Measurements from ENCODE around the gene XPR1.

Gene XPR1

DNA sequence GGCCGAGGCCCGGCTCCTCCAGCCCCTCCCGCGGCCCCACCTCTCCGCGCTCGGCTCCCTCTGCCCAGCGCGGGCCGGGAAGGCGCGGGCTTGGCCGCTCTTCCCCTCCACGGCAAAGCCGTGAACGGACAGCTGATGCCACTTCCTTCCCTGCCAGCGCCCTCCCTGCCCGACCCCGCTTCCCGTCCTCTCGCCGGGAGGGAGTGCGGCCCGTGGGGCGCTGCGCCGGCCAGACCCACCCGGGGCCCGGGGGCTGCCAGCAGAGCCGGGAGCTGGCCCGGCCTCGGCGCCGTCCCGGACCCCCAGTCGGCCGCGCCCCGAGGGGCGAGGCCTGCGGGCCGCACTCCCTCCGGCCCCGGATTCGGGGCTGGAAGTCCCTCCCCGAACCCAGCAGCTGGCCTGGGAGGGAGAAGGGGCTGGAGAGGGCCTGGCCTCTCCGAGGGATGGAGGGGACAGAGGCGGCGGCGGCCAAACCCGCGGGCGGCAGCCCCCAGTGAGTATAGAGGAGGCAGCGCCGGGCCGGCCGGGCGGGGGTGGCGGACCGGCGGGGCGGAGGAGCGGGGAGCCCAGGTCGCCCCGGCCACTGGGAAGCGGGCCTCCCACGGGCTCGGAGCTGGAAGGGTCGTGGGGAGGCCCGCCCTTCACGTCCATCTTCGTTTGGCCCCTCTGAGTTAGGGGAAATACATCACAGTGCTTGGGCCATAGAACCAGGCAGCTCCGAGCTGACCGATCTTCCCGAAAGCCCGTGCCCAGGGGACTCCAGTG lies 281.2 kb downstream of the XPR1 start, which contains the start of gene KIAA1614:
Gene KIAA1614, plus strand, starts transcription at position 97 of the 765 bp plus-strand sequence. Its CDS starts 347 bp downstream, at position 444.
- H3K9me3 ChIP-seq, result no peaks in the 10 kb centered on the region
- TF ChIP-seq CTCF (IDR thresholded peaks at IDR 0.05; ENCODE audit: low read depth, low read length), result no peak
- H3K27me3 ChIP-seq, result no peaks in the 10 kb centered on the region
- no peak for DNase-seq
- no peaks in the 10 kb centered on the region for H3K36me3 ChIP-seq
- no peaks in the 10 kb centered on the region; the same call in 1 of the 2 replicates for H3K4me1 ChIP-seq
- no peak within 1 kb of the TSS for H3K4me3 ChIP-seq (ENCODE audit: low read depth, low read length)

- Histone ChIP-seq H3K27me3 (no peaks in the 10 kb centered on the region), H3K9me3 (no peaks in the 10 kb centered on the region), H3K36me3 (no peaks in the 10 kb centered on the region), H3K4me1 (no peaks in the 10 kb centered on the region; the same call in 1 of the 2 replicates), H3K4me3 (ENCODE audit: low read depth, low read length) (no peak overlapping the region)
- no peak for TF ChIP-seq CTCF (IDR thresholded peaks at IDR 0.05; ENCODE audit: low read depth, low read length)
- DNase-seq, result no peak
These were observed 283.7 kb downstream of the XPR1 start for GRCh38 chr1:180915426-180915965.

GRCh38 chr1:180916012-180916770 lies 284.4 kb downstream of the XPR1 start:
- no peaks in the 10 kb centered on the region; the same call in 1 of the 2 replicates for H3K4me1 ChIP-seq
- no peak overlapping the region for H3K4me3 ChIP-seq (ENCODE audit: low read depth, low read length)
- no peaks in the 10 kb centered on the region for H3K9me3 ChIP-seq
- H3K27me3 ChIP-seq, result no peaks in the 10 kb centered on the region
- no peaks in the 10 kb centered on the region for H3K36me3 ChIP-seq
- no peak for DNase-seq
- TF ChIP-seq CTCF (IDR thresholded peaks at IDR 0.05; ENCODE audit: low read depth, low read length), result no peak

- TF ChIP-seq CTCF (IDR thresholded peaks at IDR 0.05; ENCODE audit: low read depth, low read length), result no peak
- H3K4me1 ChIP-seq, result no peaks in the 10 kb centered on the region; the same call in 1 of the 2 replicates
- DNase-seq, result no peak
These were observed 284.9 kb downstream of the XPR1 start for GRCh38 chr1:180916771-180917170.

DNA sequence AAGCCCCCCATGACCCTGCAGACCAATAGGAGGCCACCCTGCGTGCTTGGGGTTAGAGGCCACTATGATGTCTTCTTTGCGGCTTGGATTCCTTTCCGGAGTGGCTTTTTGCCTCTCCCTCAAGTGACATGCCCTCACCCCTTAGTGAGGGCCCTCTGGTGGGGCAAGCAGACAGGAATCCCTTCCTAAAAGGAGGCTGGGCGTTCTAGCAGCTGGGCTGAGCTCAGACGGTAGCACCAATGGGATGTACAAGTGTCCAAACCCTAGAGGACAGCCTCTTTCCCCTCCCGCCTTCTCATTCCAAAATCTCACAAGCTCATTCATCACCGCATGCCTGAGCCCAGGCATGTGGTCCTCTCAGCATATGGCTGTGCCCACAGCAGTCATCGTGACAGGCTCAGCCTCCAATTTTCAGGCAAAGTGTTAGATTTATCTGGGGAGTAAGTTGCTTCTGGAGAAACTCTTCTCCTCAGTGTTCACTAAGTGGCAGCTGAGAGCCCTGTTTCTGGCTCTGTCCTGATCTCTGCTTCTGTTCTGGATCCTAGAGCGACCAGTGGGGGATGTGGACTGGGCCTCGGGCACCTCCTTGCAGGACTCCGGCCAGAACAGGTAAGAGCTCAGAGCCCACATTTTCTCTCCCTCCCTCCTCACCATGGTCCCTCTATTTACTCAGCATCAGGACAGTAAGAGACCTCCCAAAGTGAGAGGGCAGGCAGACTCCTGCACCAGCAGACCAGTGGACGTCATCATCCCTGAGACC lies 285.7 kb downstream of the XPR1 start:
- Histone ChIP-seq H3K36me3 (no peaks in the 10 kb centered on the region), H3K4me1 (no peaks in the 10 kb centered on the region; the same call in none of the 2 replicates), H3K4me3 (ENCODE audit: low read depth, low read length) (no peak overlapping the region), H3K9me3 (no peaks in the 10 kb centered on the region), H3K27me3 (no peaks in the 10 kb centered on the region)
- no peak for TF ChIP-seq CTCF (IDR thresholded peaks at IDR 0.05; ENCODE audit: low read depth, low read length)
- DNase-seq, result no peak

More at GRCh38 chr1:180916771-180917170, 284.9 kb downstream of the XPR1 start:
- Histone ChIP-seq H3K36me3 (no peaks in the 10 kb centered on the region), H3K9me3 (no peaks in the 10 kb centered on the region), H3K27me3 (no peaks in the 10 kb centered on the region), H3K4me3 (ENCODE audit: low read depth, low read length) (no peak overlapping the region)

All from BE2C (cell line).